HG03432 (cell line): ENCODE results near the gene DNAJC5.
"Not testable (repeated sequence)": the region's sequence is repeated elsewhere in the genome, so short reads cannot be mapped to it uniquely, and the experiment has no call there.

Source experiments
- ATAC-seq: cut with Tn5 transposase; IDR thresholded peaks from one replicate; pipeline ENCODE4 v1.9.1; 2021; ENCODE audit warnings: mild to moderate bottlenecking, moderate library complexity; ENCODE audit not compliant: unreplicated experiment

Gene DNAJC5, protein sequence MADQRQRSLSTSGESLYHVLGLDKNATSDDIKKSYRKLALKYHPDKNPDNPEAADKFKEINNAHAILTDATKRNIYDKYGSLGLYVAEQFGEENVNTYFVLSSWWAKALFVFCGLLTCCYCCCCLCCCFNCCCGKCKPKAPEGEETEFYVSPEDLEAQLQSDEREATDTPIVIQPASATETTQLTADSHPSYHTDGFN

DNA sequence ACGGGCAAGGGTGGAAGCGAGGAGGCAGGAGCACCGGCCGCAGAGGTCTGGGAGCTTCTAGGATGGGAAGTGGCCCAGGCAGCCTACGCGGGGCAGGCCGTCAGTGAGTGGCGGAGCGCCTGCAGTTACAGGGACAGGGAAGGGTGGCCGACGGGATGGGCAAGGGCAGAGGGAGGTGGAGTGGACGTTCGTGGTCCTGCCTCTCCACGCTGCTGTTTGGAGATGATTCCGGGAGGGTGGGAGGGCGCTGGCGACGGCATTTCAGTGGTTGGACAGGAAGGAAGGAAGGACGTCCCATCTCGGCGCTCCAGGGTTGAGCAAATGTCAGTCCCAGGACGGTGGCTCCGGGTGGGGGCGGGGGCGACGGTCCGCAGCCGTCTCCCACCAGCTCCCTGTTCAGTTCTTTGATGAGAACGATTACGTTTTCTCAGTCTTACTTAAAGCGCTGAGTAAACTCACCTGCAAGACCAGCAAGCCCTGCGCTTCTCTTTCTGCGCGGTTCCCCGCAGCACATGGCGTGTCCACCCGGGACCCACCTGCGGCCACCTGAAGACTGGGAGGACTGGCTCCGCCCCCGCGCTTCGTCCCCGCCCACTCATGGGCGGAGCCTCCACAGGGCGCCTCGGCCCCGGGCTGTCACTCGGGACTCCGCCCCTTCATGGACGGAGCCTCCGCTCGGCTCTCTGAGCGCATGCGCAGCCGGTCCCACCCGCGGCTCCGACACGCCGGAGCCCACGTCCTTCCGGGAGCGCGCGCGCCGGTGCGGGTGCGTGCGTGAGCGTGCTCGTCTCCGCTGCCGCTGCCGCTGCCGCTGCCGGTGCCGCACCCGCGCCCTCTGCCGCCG, at the start of gene DNAJC5:
DNAJC5 (plus strand) TSS at position 769 of the 844 bp plus-strand sequence. CDS start 33,220 bp downstream, outside the sequence.
- peak; percentile 83 for ATAC-seq

DNA sequence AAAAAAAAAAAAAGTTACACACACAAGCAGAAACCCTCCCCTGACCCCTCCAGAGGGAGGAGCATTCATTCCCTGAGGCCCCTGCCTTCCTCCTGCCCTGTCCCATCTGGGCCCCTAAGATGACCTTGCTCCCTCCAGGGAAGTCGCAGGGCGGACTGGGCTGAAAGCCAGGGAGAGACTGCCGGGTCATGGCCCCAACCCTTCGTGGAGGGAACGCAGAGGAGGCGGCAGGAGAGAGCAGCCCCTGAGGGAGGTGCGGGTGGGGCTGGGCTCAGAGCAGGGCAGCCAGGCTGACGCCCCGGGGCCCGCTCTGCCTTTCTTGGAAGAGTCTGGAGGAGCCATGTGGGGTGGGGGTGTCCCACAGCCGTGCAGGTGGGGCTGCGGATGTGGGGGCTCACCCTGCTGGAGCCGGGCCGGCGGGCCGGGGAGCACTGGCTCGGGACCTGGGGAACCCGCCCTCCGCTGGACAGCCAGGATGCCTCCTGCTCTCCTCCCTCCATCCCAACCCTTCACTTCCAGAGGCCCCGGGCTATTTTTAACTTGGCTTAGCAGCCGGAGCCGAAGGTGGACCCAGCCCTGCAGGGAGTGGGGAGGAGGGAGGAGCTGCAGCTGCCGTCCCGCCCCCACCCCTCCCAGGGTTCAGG, 48.7 kb upstream of the DNAJC5 start:
- no peak for ATAC-seq

DNA sequence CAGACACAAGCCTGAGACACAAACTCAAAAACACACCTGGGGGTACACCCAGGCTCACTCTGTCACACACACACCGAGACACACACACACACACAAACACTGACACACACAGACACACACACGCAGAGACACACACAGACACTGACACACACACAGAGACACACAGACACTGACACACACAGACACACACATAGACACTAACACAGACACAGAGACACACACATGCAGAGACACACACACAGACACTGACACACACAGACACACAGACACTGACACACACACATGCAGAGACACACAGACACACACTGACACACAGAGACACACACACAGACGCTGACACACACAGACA, 48.1 kb upstream of the DNAJC5 start:
- no peak for ATAC-seq

DNA sequence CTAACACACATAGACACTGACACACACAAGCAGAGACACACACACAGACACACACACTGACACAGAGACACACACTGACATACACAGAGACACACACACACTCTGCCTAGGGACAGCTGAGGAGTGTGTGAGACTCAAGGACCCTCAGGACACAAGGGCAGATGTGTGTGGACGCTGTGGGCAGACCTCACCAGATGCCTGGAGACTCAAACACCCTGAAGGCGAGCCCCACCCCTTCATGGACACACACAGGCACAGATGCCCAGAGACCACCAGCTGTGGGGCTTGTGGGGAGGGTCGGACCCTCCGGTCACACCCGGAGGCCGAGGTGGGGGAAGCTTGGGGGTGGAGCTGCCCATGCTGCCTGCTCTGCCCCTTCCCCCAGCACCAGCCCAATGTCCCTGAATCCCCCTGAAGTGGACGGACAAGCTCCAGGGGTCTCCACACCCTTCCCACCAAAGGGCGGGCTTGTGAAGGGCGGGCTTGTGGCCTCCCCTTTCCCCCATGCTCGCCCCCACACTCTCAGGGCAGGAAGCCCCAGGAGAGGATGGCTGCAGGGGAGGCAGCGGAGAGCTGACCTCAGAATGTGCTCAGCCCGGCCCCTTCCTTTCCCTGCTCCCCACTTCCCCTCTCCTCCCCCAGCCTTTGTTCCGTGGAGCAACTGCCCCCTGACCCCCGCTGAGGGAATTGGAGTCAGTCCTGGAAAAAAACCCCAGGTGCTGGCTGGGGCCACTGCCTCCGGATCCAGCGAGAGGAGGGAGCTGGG, 47.5 kb upstream of the DNAJC5 start:
- ATAC-seq: no peak

DNA sequence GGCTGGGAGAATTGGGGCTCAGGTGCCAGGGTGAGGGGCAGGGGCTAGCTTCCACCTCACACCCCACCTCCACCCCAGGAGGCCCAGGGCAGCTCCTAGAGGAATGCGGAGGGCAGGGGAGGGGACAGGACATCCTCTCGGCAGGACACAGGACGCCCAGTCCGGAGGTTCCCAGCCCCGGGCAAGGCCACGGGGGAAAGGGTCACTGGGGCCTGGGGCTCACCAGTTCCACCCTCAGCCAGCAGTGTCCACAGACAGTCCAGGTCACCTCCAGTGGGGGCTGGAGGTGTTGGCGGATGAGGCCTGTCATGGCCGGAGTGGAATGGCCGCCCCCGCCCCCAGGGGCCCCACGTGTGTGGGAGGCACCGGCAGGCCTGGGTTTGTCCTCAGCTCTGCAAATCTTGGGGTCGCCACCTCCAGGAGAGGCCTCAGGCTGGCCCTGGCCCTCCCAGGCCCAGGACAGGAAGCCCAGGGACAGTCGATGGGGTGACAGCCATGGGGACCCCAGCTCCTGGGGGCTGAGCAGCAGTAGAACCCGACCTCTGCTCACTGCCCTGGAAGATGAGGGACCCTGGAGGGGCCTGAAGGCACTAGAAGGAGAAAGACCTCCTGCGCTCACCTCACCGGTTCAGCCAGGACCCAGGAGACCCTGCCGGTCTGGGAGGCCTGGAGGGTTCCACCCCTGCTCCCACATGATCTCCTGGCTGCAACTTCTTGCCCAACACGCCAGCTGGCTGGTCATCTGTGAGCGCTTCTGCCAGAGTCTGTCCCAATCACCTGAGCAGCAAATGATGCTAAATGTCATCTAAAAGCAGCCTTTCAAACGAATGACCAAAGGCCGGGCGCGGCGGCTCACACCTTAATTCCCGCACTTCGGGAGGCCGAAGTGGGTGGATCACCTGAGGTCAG, 46.7 kb upstream of the DNAJC5 start:
- ATAC-seq: no peak

DNA sequence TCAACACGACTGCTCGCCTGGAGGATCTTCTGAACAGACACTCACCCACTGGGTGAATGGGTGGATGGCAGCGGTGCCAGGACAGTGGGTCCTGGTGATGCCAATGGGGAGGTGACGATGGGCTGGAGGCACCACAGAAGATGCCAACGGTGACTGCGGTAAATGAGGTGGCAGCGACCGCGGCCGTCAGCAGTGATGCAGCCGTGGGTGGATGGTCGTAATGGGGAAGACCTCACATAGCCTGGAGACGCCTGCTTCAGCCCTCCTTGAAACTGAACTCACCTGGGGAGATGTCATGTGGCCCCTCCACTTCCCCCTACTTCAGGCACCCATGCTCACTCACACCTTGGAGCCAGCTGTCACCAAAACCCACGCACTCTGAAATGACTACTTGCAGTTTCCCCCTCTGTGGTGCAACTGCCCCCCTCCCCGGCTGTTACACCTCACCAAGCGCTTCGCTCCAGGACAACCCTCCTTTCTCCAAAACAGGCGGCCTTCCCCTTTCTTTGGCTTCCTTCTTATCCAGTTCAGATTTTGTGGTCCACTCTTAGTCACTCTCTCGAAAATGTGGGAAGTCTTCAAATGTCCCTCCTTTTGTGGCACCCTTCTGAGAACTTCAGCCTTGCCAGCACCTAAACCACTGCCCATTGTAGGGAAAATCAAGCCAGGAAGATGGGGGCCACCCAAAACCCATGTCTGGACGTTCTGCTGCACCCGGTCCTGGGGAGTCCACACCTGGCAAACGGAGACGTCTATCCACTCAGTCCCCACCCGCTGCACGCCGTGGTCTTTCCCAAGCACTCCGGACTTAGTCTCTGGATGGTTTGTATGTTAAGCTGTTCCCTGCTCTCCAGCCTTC, 44.0 kb upstream of the DNAJC5 start:
- ATAC-seq: peak; percentile 79

DNA sequence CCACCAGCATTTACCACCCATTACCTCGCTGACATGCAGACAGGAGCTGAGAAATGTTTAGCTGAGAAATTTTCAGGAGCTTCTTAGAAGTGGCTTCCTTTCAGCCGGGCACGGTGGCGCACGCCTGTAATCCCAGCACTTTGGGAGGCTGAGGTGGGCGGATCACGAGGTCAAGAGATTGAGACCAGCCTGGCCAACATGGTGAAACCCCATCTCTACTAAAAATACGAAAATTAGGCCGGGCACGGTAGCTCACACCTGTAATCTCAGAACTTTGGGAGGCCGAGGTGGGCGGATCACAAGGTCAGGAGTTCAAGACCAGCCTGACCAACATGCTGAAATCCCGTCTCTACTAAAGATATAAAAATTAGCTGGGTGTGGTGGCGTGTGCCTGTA, 43.4 kb upstream of the DNAJC5 start:
- not testable (repeated sequence) for ATAC-seq

DNA sequence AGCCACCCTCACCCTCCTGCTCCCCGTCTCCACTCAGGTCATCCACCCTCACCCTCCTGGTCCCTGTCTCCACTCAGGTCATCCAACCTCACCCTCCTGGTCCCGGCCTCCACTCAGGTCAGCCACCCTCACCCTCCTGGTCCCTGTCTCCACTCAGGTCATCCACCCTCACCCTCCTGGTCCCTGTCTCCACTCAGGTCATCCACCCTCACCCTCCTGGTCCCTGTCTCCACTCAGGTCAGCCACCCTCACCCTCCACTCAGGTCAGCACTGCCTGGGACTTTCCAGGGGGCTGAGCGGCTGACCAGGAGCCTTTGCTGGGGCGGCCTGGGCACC, 41.2 kb upstream of the DNAJC5 start:
- not testable (repeated sequence) for ATAC-seq

DNA sequence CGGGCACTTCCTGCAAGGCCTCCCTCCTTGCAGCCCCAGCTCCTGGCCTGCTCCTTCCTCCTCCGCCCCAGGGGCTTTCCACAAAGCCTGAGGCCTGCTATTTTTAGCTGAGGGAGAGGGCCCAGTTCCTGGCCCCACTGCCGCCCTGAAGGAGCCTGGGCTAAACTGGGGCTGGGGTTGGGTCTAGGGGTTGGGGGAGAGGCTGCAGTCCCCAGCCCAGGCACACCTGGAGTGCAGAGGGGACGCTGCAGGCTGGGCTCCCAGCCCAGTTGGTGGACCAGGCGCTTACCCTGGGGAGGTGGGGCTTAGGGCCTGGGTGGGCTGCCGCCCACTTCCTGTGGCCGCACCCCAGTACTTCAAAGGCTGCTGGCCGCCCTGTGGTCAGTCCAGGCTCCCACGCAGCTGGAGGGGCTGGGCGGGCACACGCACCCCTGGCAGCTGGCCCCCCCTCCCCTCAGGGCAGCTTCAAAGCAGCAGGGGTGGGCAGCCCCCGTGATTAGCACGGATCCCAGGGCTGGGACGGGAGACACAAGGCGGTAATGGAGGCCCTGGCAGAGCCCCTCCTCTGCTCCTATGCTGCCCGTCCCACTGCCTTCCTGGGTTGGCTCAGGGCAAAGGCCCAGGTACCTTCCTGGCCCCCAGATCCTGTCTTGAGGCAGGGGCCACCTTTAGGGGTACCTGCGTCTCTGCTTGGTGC, 40.7 kb upstream of the DNAJC5 start:
- ATAC-seq: no peak

DNA sequence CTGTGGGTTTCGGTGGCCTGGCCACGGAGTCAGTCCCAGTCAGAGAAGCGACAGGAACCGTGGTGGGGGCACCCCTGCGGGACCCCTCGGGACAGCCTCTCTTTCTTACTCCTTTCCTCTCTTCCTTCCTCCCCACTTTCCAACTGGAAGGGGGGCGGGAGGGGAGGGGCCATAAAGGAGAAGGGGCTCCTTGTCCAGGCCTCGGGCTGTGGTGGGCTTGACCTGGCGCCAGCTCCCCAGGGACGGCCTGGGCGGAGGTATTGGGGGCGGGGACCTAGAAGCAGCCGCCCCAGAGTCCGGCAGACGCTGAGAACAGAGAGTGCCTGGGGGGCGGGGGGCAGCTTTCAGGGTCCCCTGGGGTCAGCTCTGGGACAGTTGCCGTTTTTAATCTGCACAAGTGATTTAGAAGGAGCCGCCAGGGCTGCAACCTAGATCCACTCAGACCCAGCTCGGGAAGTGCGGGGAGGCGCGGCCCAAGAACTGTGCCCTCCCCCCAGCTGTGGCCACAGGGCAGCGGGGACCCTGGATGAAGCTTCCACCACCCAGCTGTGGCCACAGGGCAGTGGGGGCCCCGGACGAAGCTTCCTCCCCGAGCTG, 40.1 kb upstream of the DNAJC5 start:
- no peak for ATAC-seq

DNA sequence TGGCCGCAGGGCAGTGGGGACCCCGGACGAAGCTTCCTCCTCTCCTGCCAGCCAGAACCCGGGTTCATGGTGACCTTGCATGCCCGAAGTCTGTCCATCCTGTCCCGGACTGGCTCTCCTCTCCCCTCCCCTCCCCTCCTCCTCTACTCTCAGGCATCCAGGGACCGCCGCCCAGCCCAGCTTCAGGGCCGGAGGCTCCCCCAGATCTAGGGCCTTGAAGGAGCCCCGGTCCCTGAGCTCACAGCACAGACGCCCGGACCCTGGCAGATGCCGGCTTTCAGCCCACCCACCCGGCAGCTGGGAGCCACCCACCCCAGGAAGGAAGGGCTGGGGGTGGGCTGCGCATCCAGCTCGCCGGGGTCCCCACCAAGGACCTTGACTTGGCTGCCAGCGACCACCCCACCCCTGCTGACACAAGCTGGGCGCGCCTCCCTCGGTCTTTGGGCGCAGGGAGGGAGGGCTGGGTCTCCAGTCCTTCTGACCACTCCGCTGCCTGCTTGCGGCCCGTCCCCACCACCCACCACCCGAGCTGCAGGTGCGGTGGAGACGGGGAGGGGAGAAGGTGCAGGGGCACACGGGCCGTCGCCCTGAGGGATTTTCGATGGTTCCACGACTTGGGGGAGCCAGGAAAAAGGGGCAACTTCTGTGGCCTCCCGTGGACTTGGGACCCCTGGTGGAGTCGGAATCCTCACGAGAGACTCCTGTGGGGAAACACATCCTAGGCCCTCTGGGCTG, 39.4 kb upstream of the DNAJC5 start:
- no peak for ATAC-seq

DNA sequence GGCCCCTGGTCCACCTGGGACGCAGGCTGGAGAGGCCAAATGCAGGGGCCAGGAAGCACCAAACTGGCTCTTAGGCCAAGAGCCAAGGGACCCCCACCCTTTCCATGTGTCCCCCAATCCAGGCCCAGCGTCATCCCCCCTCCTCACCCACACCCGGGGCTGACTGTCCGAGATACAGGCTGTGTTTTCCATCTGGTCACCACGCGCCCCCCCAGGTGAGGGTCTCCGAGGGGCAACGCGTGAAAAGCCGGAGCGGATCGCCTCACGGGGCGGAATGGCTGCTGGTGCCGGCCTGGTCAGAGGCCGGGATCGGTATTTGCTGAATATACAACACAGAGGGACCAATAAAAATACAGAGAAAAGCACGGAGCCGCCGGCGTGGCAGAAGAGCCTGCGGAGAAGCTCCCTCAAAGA, 38.8 kb upstream of the DNAJC5 start:
- no peak for ATAC-seq

DNA sequence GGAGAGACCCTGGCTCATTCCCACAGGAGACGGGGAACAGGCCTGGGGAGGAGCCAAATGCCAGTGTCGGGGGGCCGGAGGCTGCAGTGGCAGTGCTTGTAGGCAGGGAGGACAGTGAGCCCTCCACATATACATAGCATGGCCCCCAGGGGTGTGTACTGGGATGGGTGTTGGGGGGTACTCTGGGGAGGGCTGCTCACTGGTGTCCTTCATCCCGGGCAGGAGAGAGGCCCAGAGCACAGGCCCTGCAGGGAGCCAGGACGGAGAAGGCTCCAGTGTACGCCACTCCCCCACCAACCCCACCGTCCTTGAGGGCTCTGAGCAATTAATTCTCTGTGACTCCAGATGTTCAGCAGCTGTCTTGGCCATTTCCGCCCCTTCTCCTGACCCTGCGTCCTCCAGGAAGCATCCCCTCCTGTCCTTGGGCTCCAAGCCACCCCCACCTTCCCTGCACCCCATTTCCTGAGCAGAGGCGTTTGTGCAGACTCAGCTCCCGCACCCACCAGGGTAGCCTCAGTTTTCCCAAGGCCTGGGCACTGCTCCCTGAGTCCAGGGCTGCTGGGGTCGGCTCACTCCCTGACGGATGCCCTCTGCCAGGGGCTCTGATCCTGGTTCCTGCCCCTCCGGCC, 37.0 kb upstream of the DNAJC5 start:
- no peak for ATAC-seq

DNA sequence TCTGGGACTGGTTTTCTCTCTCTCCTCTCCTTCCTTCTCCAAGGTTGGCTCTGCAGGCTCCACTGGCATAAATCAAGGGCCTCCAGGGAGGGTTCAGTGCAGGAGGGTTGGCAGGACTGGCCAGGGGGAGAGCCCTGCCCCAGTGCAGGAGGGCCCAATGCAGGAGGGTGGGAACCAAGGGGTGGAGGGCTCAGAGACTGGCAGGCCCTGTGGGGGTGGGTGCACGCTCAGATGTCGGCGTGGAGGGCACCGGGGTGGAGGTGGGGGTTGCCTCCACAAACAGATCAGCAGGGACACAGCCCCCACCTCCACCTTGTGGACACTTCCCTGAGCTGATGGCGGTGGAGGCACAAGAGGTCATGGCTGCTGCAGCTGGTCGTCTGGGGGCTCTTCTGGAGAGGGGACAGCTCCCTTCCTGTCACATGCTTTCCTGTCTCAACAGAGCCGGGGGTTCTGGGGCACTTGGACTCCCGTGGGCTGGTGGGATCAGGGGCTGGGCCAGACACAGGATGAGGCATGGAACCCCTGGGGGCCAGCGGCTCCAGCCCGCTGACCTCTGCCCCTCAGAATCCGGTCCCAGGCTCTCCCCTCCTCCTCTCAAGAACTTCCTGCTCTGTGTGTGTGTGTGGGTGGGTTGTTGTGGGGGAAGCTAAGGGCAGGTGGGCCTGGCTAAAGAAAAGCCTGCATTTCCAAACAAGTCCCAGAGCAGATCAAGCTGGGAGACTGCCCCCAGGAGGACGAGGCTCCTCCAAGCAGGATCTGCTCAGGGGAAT, 36.3 kb upstream of the DNAJC5 start:
- ATAC-seq: no peak

DNA sequence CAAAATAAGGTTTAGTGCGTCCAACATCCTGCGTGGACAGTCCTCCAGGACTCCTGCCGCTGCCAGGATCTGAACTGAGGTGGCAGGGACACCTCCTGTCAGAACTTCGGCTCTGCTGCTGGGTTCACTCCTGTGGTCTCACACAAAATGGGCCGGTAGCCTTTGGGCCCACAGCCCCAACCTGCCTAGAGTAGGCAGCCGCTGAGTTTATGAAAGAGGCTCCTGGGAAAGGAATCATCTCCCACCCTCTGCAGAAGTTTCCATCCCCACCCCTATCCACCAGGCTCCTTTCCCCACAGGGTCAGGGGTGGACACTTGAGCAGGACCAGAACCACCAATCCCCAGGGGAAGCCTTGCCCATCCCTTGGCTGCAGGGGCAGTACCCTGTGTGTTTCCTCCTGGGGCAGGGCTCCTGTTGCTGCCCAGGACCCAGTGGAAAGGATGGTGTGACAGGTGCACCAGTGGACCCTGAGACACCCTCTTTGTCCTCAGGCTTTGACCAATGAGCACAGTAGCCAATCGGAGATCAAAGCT, 35.7 kb upstream of the DNAJC5 start:
- ATAC-seq: no peak

DNA sequence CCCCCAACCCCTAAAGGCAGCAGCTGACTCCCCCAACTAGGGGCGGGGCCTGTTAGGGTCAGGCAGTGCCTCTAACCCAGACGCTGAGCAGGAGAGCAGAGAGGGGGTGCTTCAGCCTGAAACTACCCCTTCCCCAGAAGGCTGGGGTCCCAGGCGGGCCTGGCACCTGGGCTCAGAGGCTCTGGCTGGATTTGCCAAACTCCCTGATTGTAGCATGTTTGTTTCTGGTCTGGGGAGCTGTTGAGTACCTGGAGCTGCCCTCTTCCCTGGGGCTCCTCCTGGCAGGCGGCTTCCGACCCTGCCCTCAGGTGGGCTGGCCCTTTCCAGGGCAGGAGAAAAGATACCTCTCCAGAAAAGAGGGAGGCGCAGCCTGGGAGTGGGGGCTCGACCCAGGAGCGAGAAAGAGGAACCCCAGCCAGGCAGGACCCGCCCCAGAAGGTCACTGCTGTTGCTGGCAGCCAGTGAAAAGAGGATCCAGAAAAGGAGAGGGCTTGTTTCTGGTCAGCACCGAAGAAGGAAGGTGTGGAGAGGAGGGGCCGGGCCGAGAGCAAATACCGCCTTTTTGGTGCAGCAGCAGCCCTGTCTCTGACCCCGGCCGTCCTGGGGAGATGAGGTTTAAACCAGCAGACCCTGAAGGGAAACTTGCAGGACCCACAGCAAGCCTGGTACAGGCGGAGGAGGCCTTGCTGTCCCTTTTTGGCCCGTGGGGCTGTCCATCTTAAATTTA, 34.4 kb upstream of the DNAJC5 start:
- ATAC-seq: no peak
